ENCODE results near the gene IFNA1.
A peak's percentile ranks its signal among the peaks of the same experiment; 100 is the strongest.

The IFNA1 gene

GRCh38 chr9:21440139-21440538 is at the start of gene IFNA1:
TSS of gene IFNA1 (plus strand) at chr9:21440439. CDS start at chr9:21440508, 69 bp downstream.
- H3K4me3 ChIP-seq (ENCODE audit: low read depth, low read length), result no peak within 1 kb of the TSS
- TF ChIP-seq CTCF (IDR thresholded peaks at IDR 0.05; ENCODE audit: borderline replicate concordance, insufficient read depth, low read depth, low read length), result no peak

GRCh38 chr9:21392270-21392669 is 48.0 kb upstream of the IFNA1 start:
- H3K4me3 ChIP-seq (ENCODE audit: low read depth, low read length), result no peak overlapping the region
- TF ChIP-seq CTCF (IDR thresholded peaks at IDR 0.05; ENCODE audit: borderline replicate concordance, insufficient read depth, low read depth, low read length), result peak; percentile 47

- H3K4me3 ChIP-seq (ENCODE audit: low read depth, low read length), result peak overlapping the region; percentile 57
- TF ChIP-seq CTCF (IDR thresholded peaks at IDR 0.05; ENCODE audit: borderline replicate concordance, insufficient read depth, low read depth, low read length), result peak; percentile 93
Measured at GRCh38 chr9:21395778-21396717, 44.2 kb upstream of the IFNA1 start.

DNA sequence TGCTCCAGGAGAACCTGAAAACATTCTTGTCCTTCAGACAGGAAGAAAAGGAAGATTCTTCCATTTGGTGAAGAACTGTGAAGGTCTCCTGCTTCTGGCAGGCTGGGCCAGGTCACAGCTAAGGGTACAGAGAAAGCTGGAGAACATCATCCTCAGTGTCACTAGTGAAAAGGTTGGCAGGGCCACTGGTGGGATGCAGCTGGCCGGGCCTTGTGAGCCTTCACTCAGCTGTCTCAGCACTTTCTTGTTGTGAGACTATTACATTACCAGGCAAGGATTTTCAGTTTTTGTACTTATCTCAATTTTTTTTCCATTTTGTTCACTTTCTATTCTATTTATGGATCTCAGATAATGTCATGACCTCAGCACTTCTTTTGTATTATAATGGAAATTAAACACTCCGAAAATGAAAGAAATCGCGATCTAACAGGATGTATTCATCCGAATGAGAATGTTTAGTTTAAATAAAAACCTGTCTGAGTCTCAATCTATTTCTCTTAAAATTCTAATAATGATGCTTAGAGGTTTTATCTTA is 41.2 kb upstream of the IFNA1 start:
- H3K4me3 ChIP-seq (ENCODE audit: low read depth, low read length), result no peak overlapping the region
- TF ChIP-seq CTCF (IDR thresholded peaks at IDR 0.05; ENCODE audit: borderline replicate concordance, insufficient read depth, low read depth, low read length), result no peak

- TF ChIP-seq CTCF (IDR thresholded peaks at IDR 0.05; ENCODE audit: borderline replicate concordance, insufficient read depth, low read depth, low read length), result no peak
- H3K4me3 ChIP-seq (ENCODE audit: low read depth, low read length), result no peak overlapping the region
Measured at GRCh38 chr9:21399956-21400355, 40.3 kb upstream of the IFNA1 start.

DNA sequence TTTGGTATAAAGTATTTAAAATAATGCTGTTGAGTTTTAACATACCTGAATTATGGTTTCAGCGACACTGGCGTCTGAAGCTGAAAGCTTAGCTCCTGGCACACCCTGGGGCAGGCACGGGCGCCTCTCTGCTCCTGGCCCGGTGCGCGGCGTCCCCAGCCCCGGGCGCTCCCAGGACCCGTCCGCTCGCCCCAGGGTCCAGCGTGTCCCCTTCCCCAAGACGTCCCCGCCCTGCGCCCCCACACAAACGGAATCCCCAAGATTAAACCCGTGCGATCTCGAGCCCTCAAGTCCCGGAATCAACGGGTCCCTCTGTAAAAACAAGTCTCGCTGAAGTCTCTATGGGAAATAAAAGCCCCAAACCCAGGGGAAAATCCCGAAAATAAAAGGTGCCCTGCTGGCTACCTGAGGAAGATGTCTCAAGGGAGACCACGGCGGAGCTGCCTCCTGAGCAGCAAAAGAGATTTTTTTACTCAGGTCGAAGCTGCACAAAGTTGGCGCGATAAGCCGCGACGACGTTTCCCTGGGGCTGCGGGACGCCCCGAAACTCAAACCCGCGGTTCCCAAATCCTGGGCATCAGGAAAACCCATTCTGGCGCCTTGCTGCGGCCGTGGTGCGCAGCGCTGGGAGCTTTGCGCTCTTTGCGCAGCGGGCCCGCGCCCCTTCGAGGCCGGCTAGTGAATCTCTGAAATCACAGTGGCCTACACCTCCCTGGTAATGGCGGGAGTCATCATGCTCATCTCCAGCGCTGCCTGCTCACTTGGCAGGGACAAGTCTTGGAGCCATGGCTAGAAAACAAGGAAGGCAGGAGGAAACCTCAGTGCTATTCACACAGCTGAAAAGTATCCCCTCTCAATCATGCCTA is 37.6 kb upstream of the IFNA1 start:
- no peak for TF ChIP-seq CTCF (IDR thresholded peaks at IDR 0.05; ENCODE audit: borderline replicate concordance, insufficient read depth, low read depth, low read length)
- peak overlapping the region; percentile 32 for H3K4me3 ChIP-seq (ENCODE audit: low read depth, low read length)

All from GM12875 (cell line).